GM18909 (cell line): ENCODE results near the gene FAM234A.
"Not testable (repeated sequence)": the region's sequence is repeated elsewhere in the genome, so short reads cannot be mapped to it uniquely, and the experiment has no call there.

ENCODE experiments used
- ATAC-seq: cut with Tn5 transposase; IDR thresholded peaks from one replicate; pipeline ENCODE4 v1.9.1; 2021; ENCODE audit warnings: mild to moderate bottlenecking; ENCODE audit not compliant: unreplicated experiment, poor library complexity

Gene FAM234A

GRCh38 chr16:229731-230281 is 4.8 kb upstream of the FAM234A start:
- ATAC-seq = no peak

GRCh38 chr16:230351-230750 is 4.3 kb upstream of the FAM234A start:
- ATAC-seq = not testable (repeated sequence)

- no peak for ATAC-seq
Observed at GRCh38 chr16:230949-231348, 3.7 kb upstream of the FAM234A start.

DNA sequence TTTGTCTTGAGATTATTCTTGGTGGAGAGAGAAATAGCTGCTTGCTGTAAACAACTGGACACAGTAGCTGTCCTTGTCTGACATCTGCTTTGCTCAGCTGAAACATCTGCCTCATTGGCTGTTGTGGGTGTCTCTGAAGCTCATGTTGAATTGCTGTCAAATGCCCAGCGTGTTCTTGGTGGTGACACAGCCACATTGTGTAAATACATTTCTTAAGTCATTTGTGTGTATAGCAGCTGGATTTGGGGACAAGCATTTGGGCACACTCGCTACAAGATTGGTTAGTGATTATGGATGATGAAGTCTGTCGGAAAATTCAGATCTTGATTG is 5.3 kb downstream of the FAM234A start:
- no peak for ATAC-seq

GRCh38 chr16:240559-240958 is 5.9 kb downstream of the FAM234A start:
- ATAC-seq = no peak

DNA sequence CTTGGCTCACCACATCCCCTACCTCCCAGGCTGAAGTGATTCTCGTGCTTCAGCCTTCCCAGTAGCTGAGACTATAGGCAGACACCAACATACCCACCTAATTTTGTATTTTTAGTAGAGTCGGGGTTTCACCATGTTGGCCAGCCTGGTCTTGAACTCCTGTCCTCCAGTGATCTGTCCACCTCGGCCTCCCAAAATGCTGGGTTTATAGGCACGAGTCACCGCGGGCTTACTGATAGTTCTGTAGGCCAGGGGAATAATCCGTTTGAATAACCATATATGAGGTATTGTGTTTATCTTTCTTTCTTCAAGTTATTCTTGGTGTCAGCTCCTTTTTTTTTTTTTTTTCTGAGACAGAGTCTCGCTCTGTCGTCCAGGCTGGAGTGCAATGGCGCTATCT is 7.7 kb downstream of the FAM234A start:
- no peak for ATAC-seq

GRCh38 chr16:243348-243747 is 8.7 kb downstream of the FAM234A start:
- ATAC-seq = no peak

DNA sequence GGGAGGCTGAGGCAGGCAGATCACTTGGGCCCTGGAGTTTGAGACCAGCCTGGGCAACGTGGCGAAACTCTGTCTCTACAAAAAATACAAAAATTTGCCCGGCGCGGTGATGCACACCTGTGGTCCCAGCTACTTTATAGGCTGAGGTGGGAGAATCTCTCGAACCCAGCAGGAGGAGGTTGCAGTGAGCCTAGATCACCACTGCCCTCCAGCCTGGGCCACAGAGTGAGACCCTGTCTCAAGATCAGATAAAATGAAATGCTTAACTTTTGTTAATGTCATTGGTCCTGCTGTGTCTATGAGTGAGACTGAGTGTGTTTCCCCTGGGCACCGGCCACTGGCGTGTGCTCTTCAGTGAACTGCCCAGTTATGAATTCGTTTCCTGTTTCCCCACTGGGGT is 10.5 kb downstream of the FAM234A start:
- ATAC-seq = no peak

DNA sequence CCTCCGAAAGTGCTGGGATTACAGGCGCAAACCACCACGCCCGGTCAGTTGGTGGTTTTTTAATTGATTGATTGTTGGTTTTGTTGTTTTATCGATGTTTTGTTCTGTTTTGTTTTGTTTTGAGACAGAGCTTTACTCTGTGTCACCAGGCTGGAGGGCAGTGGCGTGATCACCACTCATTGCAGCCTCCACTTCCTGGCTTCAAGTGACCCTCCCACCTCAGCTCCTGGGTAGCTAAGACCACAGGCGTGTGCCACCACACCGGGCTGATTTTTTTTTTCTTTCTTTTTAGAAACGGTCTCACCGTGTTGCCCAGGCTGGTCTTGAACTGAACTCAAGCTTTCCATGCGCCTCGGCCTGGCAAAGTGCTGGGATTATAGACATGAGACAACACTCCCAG is 12.4 kb downstream of the FAM234A start:
- no peak for ATAC-seq

DNA sequence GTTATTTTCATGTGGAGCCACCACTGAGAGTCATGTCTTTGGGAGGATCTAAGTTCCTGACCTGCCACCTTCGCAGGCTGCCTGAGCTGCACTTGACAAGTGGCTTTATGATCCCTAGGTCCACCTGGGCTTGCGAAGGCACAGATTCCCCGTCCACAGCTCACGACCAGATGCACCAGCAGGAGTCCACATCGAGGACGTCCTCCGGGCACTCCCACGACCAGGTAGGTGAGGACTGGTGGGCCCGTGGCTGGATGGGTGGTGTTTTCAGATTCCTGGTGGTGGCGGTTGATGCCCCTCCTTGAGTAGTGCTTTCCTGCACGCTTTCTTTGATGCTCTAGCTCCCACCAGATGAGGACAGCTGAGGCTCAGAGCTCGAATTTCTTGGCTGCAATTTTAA is 14.8 kb downstream of the FAM234A start:
- ATAC-seq = no peak

DNA sequence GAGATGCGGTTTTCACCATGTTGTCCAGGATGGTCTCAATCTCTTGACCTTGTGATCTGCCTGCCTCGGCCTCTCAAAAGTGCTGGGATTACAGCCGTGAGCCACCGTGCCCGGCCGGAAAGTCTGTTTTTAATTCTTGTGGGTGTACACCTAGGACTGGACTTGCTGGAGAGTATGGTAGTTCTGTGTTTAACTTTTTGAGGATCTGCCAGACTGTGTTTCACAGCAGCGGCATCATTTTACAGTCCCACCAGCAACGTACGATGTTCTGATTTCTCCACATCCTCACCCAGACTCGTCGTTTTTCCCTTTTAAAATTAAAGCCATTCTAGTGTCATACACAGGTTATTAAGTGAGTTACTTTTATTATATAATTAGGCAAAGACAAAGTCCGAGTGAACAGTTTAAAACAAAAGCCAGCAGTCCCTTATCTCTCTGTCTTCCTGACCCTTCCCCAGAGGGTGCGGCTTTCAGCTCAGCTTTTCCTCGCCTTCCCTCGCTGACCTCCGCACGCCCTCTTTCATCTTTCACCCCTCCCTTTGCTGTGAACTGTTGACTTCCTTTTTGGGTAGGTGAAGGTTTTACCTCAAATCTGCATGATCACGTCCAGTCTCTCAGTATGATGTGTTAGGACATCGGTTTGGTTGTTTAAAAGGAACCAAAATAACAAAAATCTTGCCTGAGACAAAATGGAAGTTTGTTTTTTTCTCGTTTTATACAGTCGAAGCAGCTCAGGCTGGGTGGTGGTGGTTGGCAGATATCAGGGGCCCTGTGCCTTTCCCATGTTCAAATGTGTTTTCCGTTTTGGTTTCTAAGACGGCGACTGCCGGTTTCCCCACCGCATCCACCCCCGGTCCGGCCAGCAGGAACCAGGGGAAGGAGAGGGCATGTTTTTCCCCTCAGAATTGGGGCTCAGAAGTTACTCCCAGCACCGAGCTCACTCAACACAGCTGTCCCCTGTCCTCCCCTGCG is 18.0 kb downstream of the FAM234A start:
- ATAC-seq = no peak

DNA sequence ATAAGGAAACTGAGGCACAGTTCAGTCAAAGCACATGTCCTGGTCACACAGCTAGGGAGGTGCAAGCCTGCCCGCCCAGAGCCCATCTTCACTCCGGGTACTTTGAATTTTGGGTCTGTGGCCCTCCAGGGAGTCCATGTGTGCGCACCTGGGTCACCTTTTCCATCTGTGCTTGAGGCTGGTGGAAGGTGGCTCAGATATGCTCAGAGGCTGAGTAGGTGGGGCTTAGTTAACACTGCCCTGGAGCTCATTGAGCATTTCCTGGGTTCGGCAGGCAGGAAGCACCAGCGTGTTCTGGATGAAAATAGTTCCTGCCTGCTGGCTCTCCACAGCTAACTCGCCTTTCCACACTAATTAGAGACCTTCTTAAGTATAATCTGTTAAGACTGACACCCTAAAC is 19.2 kb downstream of the FAM234A start:
- ATAC-seq = no peak

DNA sequence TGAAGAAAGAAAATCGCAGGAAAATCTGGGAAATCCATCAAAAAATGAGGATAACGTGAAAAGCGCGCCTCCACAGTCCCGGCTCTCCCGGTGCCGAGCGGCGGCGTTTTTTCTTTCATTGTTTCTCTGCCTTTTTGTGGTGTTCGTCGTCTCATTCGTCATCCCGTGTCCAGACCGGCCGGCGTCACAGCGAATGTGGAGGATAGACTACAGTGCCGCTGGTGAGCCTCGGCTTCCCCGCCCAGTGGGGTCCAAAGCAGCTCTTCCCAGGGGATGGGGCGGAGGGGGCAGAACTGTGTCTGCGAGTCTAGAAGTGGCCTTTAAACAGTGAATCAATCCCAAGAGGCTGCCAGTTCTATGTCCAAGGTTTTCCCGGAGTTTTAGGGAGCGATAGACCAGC is 19.8 kb downstream of the FAM234A start:
- ATAC-seq = no peak

DNA sequence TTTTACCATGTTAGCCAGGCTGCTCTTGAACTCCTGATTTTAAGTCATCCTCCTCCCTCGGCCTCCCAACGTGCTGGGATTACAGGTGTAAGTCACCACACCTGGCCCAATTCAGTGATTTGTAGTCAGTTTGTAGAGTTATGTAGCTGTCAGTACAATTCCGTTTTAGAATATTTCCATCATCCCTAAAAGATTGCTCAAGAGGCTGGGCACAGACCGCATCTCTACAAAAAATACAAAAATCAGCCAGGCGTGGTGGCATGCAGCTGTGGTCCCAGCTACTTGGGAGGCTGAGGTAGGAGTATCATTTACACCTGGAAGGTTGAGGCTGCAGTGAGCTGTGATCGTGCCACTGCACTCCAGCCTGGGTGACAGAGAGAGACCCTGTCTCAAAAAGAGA is 20.6 kb downstream of the FAM234A start:
- no peak for ATAC-seq

GRCh38 chr16:258091-258490 is 23.5 kb downstream of the FAM234A start:
- not testable (repeated sequence) for ATAC-seq

- no peak for ATAC-seq
Observed at GRCh38 chr16:259226-259625, 24.6 kb downstream of the FAM234A start.

DNA sequence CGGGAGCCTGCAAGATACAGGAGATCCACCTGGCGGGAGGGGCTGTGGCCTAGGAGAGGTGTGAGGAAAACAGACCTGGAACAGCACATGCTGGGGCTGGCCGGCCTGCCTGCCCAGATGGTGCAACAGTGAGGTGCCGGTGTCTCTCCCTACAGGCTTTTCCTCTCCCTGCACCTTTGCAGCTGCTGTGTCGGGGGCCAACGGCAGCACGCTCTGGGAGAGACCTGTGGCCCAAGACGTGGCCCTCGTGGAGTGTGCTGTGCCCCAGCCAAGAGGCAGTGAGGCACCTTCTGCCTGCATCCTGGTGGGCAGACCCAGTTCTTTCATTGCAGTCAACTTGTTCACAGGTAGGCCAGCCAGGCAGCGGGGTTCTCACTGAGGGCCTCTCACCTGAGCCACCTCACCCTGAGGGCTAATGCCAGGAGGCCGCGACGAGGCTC is 25.2 kb downstream of the FAM234A start:
- no peak for ATAC-seq

DNA sequence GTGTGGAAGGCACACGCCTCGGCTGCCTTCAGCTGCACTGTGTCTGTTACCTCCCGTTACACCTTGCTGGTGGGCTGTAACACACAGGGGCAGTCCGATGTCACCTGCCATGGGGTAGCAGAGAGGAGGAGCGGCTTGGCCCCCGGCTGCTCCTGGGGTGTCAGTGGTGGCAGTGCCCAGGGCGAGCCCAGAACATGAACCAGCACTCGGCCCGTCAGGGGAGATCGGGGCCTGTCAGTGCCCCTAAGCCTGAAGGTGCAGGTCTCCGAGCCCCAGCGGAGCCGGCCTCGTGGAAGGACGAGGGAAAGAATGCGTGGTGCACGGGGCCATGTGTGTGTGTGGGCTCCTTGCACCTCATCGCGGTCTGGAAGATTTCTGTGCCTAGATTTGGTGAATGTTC is 25.7 kb downstream of the FAM234A start:
- ATAC-seq = no peak

DNA sequence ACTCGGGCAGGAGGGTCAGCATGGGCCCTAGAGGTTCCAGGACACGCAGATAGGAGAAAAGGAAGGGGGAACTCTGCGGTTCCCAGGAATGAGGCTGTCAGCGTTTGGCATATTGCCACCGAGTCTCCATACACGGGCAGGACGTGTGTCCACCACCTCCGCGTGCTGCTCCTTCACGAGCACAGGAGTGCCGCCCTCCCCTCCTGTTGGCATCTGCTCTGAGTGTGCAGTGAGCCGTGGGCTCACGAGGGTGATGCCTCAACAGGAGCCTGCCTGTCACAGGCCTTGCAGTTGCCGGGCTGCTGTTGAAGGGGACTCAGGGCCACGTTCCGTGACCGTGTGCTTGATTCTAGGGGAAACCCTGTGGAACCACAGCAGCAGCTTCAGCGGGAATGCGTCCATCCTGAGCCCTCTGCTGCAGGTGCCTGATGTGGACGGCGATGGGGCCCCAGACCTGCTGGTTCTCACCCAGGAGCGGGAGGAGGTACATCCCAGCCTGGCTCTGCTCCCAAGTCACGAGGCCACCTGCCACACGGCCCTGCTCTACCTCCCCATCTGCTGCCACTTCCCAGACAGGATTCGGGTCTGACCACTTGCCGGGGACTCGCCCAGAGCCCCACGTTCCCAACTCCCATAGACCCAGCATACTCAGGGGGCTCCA is 26.5 kb downstream of the FAM234A start:
- no peak for ATAC-seq

DNA sequence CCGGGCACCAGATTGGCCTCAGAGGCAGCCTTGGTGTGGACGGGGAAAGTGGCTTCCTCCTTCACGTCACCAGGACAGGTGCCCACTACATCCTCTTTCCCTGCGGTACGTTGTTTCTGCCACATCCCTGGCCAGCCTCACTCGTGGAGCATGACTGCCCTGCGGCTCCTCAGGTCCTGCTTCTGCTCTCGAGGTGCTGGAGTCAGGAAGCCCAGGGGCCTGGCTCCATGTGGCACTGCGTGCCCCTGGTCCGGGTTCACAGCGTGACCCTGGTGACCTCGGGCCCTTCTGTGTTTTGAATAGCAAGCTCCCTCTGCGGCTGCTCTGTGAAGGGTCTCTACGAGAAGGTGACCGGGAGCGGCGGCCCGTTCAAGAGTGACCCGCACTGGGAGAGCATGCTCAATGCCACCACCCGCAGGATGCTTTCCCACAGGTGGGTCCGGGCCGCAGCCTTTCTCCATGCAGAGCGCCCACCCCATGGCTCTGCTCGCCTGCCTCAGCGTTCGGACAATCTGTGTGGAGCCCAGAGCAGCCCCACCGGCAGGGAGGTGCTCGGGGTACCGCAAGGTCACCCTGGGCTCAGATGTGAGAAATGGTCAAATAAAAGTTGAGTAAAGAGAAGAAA is 27.6 kb downstream of the FAM234A start:
- ATAC-seq = no peak

GRCh38 chr16:263182-263774 is 28.7 kb downstream of the FAM234A start:
- ATAC-seq = no peak
